A549 (cell line): ENCODE results near the gene KCNQ5. TPM values are rescaled to one million over a fixed set of nuclear protein-coding genes. Genes with fewer than 3 reads are reported as not detected.

Experiments
- ATAC-seq, 2 experiments: fragments of 200-7000 bp in 1 of 2; fragments of >200 bp in 1 of 2; cut with Nextera tagmentation in 1 of 2; cut with Tn5 transposase in 1 of 2; 3 replicates each; pipeline versions ENCODE4 v1.8.0 to v1.9.1; 2018 to 2020; ENCODE audit warnings: mild to moderate bottlenecking in 1 of 2, moderate library complexity in 1 of 2
- CTCF ChIA-PET: fragments of 300-600 bp; sonication (Branson Sonifier 250); formaldehyde crosslinking; extraction: SDS; loops from one replicate; lab custom pipeline; 2021; ENCODE audit warnings: antibody characterized with exemption, inconsistent platforms; lab: Yijun Ruan, JAX
- POLR2A ChIA-PET: fragments of 350-600 bp; formaldehyde crosslinking; extraction: SDS; loops from one replicate; lab custom pipeline; 2021; ENCODE audit warnings: antibody characterized with exemption, inconsistent platforms; lab: Yijun Ruan, JAX
- DNase-seq, 2 experiments: peaks; one replicate each; pipeline versions ENCODE4 v3.0.0 to v3.0.0-alpha.2; 2011 to 2016; ENCODE audit warnings: low read depth in 1 of 2, low spot score in 1 of 2
- FAIRE-seq: peaks from 2 replicates; lab custom pipeline; 2011; peaks lifted over from hg19 to GRCh38; lab: Jason Lieb, UNC
- H3K27ac ChIP-seq, 2 experiments: fragments of >200 bp; sonication (Bioruptor Twin); formaldehyde crosslinking; 3 replicates each; pipeline ENCODE4 v1.5.1; 2016 to 2017
- H3K4me1 ChIP-seq: fragments of >200 bp; sonication (Bioruptor Twin); formaldehyde crosslinking; 3 replicates; pipeline ENCODE4 v1.6.1; 2016
- H3K4me2 ChIP-seq: fragments of >200 bp; sonication (Bioruptor Twin); formaldehyde crosslinking; 3 replicates; pipeline ENCODE4 v1.6.1; 2016
- H3K4me3 ChIP-seq: fragments of >200 bp; sonication (Bioruptor Twin); formaldehyde crosslinking; 3 replicates; pipeline ENCODE4 v1.5.1; 2016
- H3K9me3 ChIP-seq: fragments of >200 bp; sonication (Bioruptor Twin); formaldehyde crosslinking; 3 replicates; pipeline ENCODE4 v1.6.1; 2016
- ATOH8 ChIP-seq: fragments of 250-450 bp; sonication (Bioruptor Pico); IDR thresholded peaks from 2 replicates; pipeline ENCODE4 v1.5.0; 2020; ENCODE audit warnings: low read depth, mild to moderate bottlenecking, moderate library complexity
- BHLHE40 ChIP-seq: IDR thresholded peaks from 2 replicates; pipeline ENCODE4 v1.6.1; 2012; ENCODE audit warnings: low read depth, low read length, inconsistent platforms
- CBX2 ChIP-seq: fragments of 200-600 bp; sonication (generic); IDR thresholded peaks from 2 replicates; pipeline ENCODE4 v1.6.1; 2016; ENCODE audit warnings: low read depth, mild to moderate bottlenecking, borderline replicate concordance
- CBX8 ChIP-seq: fragments of 200-600 bp; sonication (generic); IDR thresholded peaks from 2 replicates; pipeline ENCODE4 v1.6.1; 2016
- CEBPB ChIP-seq, 2 experiments: fragments of >200 bp in 1 of 2; sonication (Bioruptor Twin) in 1 of 2; formaldehyde crosslinking in 1 of 2; IDR thresholded peaks; 2 replicates each; pipeline ENCODE4 v1.6.1; 2012 to 2016
- EHF ChIP-seq: fragments of 250-450 bp; sonication (Bioruptor Pico); IDR thresholded peaks from 2 replicates; pipeline ENCODE4 v1.5.0; 2020; ENCODE audit warnings: mild to moderate bottlenecking
- EHMT2 ChIP-seq: fragments of 200-600 bp; sonication (generic); IDR thresholded peaks from 2 replicates; pipeline ENCODE4 v1.6.1; 2016; ENCODE audit warnings: antibody characterized with exemption, low read depth, mild to moderate bottlenecking, moderate library complexity
- EP300 ChIP-seq, 2 experiments: fragments of >200 bp; sonication (Bioruptor Twin); formaldehyde crosslinking; IDR thresholded peaks; 2 replicates in 1 of 2; 3 replicates in 1 of 2; pipeline ENCODE4 v1.6.1; 2016 to 2017
- FOSB ChIP-seq: fragments of 250-450 bp; sonication (Bioruptor Pico); IDR thresholded peaks from 2 replicates; pipeline ENCODE4 v1.5.0; 2020; ENCODE audit warnings: mild to moderate bottlenecking, moderate library complexity
- GATA3 ChIP-seq: IDR thresholded peaks from 2 replicates; pipeline ENCODE4 v1.6.1; 2012; ENCODE audit warnings: borderline replicate concordance
- HES2 ChIP-seq: fragments of >200 bp; sonication (Bioruptor Twin); formaldehyde crosslinking; IDR thresholded peaks from 2 replicates; pipeline ENCODE4 v1.6.1; 2016
- HEYL ChIP-seq: fragments of 250-450 bp; sonication (Bioruptor Pico); IDR thresholded peaks from 2 replicates; pipeline ENCODE4 v1.8.0; 2021; ENCODE audit warnings: mild to moderate bottlenecking, moderate library complexity
- HMGXB4 ChIP-seq: fragments of 250-450 bp; sonication (Bioruptor Pico); IDR thresholded peaks from 2 replicates; pipeline ENCODE4 v1.5.0; 2021; ENCODE audit warnings: mild to moderate bottlenecking, moderate library complexity, borderline replicate concordance
- HOXB13 ChIP-seq: fragments of 250-450 bp; sonication (Bioruptor Pico); IDR thresholded peaks from 2 replicates; pipeline ENCODE4 v1.5.0; 2020; ENCODE audit warnings: low read depth, mild to moderate bottlenecking, moderate library complexity
- HOXB5 ChIP-seq: fragments of 250-450 bp; sonication (Bioruptor Pico); IDR thresholded peaks from 2 replicates; pipeline ENCODE4 v1.5.0; 2020; ENCODE audit warnings: mild to moderate bottlenecking, moderate library complexity
- KDM5A ChIP-seq: fragments of 200-600 bp; sonication (generic); IDR thresholded peaks from 2 replicates; pipeline ENCODE4 v1.6.1; 2016; ENCODE audit warnings: antibody characterized with exemption, mild to moderate bottlenecking
- MAX ChIP-seq: IDR thresholded peaks from 2 replicates; pipeline ENCODE4 v1.6.1; 2012
- NPAS2 ChIP-seq: fragments of 250-450 bp; sonication (Bioruptor Pico); IDR thresholded peaks from 2 replicates; pipeline ENCODE4 v1.8.0; 2022; ENCODE audit warnings: mild to moderate bottlenecking, moderate library complexity, borderline replicate concordance
- PHF8 ChIP-seq: fragments of 200-600 bp; sonication (generic); IDR thresholded peaks from 2 replicates; pipeline ENCODE4 v1.6.1; 2016; ENCODE audit warnings: low read depth, mild to moderate bottlenecking, antibody characterized with exemption, moderate library complexity, borderline replicate concordance
- POLR2A ChIP-seq: IDR thresholded peaks from 2 replicates; pipeline ENCODE4 v1.6.1; 2012; ENCODE audit warnings: mild to moderate bottlenecking, low read length
- RAD21 ChIP-seq, 2 experiments: fragments of >200 bp in 1 of 2; sonication (Bioruptor Twin) in 1 of 2; formaldehyde crosslinking in 1 of 2; IDR thresholded peaks in 1 of 2; conservative IDR thresholded peaks in 1 of 2; 2 replicates in 1 of 2; 3 replicates in 1 of 2; pipeline ENCODE4 v1.6.1; 2012 to 2018; ENCODE audit warnings: inconsistent platforms in 1 of 2
- RCOR1 ChIP-seq: fragments of 150-350 bp; IDR thresholded peaks from 2 replicates; pipeline ENCODE4 v1.6.1; 2014; ENCODE audit warnings: antibody characterized with exemption, low read length, low read depth
- REST ChIP-seq: fragments of 200-600 bp; sonication (generic); IDR thresholded peaks from 2 replicates; pipeline ENCODE4 v1.6.1; 2016; ENCODE audit warnings: antibody characterized with exemption, mild to moderate bottlenecking, moderate library complexity
- RFX5 ChIP-seq: fragments of 450-650 bp; IDR thresholded peaks from 2 replicates; pipeline ENCODE4 v1.7.1; 2014; ENCODE audit warnings: antibody characterized with exemption, mild to moderate bottlenecking, moderate library complexity
- TP53 ChIP-seq: fragments of 250-450 bp; sonication (Bioruptor Pico); IDR thresholded peaks from 2 replicates; pipeline ENCODE4 v1.5.0; 2021; ENCODE audit warnings: mild to moderate bottlenecking, moderate library complexity
- ZC3H11A ChIP-seq: fragments of 450-650 bp; IDR thresholded peaks from 2 replicates; pipeline ENCODE4 v1.6.1; 2014; ENCODE audit warnings: antibody characterized with exemption, mild to moderate bottlenecking
- ZFP36 ChIP-seq: fragments of 450-650 bp; IDR thresholded peaks from 2 replicates; pipeline ENCODE4 v1.6.1; 2014; ENCODE audit warnings: borderline replicate concordance; ENCODE audit not compliant: partially characterized antibody
- WGBS: methylation state at CpG from one replicate; pipeline ENCODE4 v1.1.6; 2017; ENCODE audit errors: missing lambda C conversion rate; 5-methylcytosine and 5-hydroxymethylcytosine counted together
- polyA plus RNA-seq, 4 experiments: library from polyadenylated mRNA; depleted of rRNA in 3 of 4; stranded (reverse); fragments of >200 nt; fragmentation: RNase III in 1 of 4; extraction: RNeasy Plus Mini Kit Qiagen cat#74134 plus additional on column Dnase treatment in 1 of 4; gene quantifications; 2 replicates in 3 of 4; 3 replicates in 1 of 4; pipeline ENCODE4 v1.2.3, GENCODE V29; 2011 to 2017
- TF ChIP-seq, protein P1 (sequence below): fragments of 450-650 bp; IDR thresholded peaks from 2 replicates; pipeline ENCODE4 v1.6.1; 2014; ENCODE audit warnings: antibody characterized with exemption
- TF ChIP-seq, protein P2 (sequence below): IDR thresholded peaks from 2 replicates; pipeline ENCODE4 v1.6.1; 2012

The KCNQ5 gene
- polyA plus RNA-seq, 2 of the 4 experiments (the other 2 are of a cell fraction) = 1.2 to 1.3 TPM

- 34% methylated on average over 2 of the region's 2 CpGs for WGBS
- Histone ChIP-seq H3K9me3 (no peaks in the 10 kb centered on the region), H3K4me1 (no peaks in the 10 kb centered on the region), H3K4me3 (no peak overlapping the region), H3K27ac (no peak overlapping the region), H3K4me2 (no peak overlapping the region)
- DNase-seq = no peak
- ATAC-seq = no peak
- ChIA-PET CTCF (no interaction called here), POLR2A (no interaction called here)
- no peak for FAIRE-seq
- TF ChIP-seq RAD21 (conservative IDR thresholded peaks at IDR 0.05 in 1 of 2, IDR thresholded peaks at IDR 0.05 in 1 of 2) = no peak
- TF ChIP-seq BHLHE40 = no peak
- TF ChIP-seq HMGXB4 (CRISPR knock-in tag) = no peak
- TF ChIP-seq HOXB5 (CRISPR knock-in tag) = no peak
- no peak for TF ChIP-seq PHF8
- TF ChIP-seq FOSB (CRISPR knock-in tag) = no peak
- no peak for TF ChIP-seq MAX
- TF ChIP-seq, protein P1, sequence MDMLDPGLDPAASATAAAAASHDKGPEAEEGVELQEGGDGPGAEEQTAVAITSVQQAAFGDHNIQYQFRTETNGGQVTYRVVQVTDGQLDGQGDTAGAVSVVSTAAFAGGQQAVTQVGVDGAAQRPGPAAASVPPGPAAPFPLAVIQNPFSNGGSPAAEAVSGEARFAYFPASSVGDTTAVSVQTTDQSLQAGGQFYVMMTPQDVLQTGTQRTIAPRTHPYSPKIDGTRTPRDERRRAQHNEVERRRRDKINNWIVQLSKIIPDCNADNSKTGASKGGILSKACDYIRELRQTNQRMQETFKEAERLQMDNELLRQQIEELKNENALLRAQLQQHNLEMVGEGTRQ = no peak
- TF ChIP-seq HEYL (CRISPR knock-in tag) = no peak
- TF ChIP-seq ATOH8 (CRISPR knock-in tag) = no peak
- no peak for TF ChIP-seq NPAS2 (CRISPR knock-in tag)
- no peak for TF ChIP-seq ZFP36
- TF ChIP-seq CBX2 = no peak
- no peak for TF ChIP-seq GATA3
- TF ChIP-seq POLR2A = no peak
- no peak for TF ChIP-seq RFX5
- TF ChIP-seq EP300 (IDR thresholded peaks at IDR 0.05) = no peak
Measured at GRCh38 chr6:72636215-72636614, 14.4 kb downstream of the KCNQ5 start.

GRCh38 chr6:72636786-72637185 lies 14.9 kb downstream of the KCNQ5 start:
- DNase-seq (no peak), FAIRE-seq (no peak), ATAC-seq (no peak)
- H3K4me2 ChIP-seq = no peak overlapping the region
- no peak overlapping the region for H3K4me3 ChIP-seq
- no peaks in the 10 kb centered on the region for H3K9me3 ChIP-seq
- ChIA-PET CTCF (no interaction called here), POLR2A (no interaction called here)
- 43% methylated on average over 3 of the region's 3 CpGs for WGBS
- no peak overlapping the region for H3K27ac ChIP-seq
- H3K4me1 ChIP-seq = no peaks in the 10 kb centered on the region
- no peak for TF ChIP-seq EHMT2
- TF ChIP-seq KDM5A = no peak
- no peak for TF ChIP-seq HOXB13
- no peak for TF ChIP-seq BHLHE40
- TF ChIP-seq CBX2 = no peak
- TF ChIP-seq CBX8 = no peak
- TF ChIP-seq REST = no peak
- TF ChIP-seq, protein P1 = no peak
- no peak for TF ChIP-seq EHF (CRISPR knock-in tag)
- no peak for TF ChIP-seq RCOR1
- no peak for TF ChIP-seq ZC3H11A
- TF ChIP-seq CEBPB (IDR thresholded peaks at IDR 0.05) = no peak
- TF ChIP-seq, protein P2, sequence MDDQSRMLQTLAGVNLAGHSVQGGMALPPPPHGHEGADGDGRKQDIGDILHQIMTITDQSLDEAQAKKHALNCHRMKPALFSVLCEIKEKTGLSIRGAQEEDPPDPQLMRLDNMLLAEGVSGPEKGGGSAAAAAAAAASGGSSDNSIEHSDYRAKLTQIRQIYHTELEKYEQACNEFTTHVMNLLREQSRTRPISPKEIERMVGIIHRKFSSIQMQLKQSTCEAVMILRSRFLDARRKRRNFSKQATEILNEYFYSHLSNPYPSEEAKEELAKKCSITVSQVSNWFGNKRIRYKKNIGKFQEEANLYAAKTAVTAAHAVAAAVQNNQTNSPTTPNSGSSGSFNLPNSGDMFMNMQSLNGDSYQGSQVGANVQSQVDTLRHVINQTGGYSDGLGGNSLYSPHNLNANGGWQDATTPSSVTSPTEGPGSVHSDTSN = no peak
- no peak for TF ChIP-seq HEYL (CRISPR knock-in tag)
- no peak for TF ChIP-seq RAD21 (conservative IDR thresholded peaks at IDR 0.05 in 1 of 2, IDR thresholded peaks at IDR 0.05 in 1 of 2)
- no peak for TF ChIP-seq TP53 (CRISPR knock-in tag)
- no peak for TF ChIP-seq POLR2A
- TF ChIP-seq HES2 = no peak
